GM12891 (cell line): ENCODE measurements around the gene NAIF1.

Experiments
- DNase-seq: peaks from one replicate; pipeline ENCODE4 v3.0.0; 2011; ENCODE audit warnings: low spot score; ENCODE audit not compliant: insufficient read length
- FAIRE-seq: peaks from 2 replicates; lab custom pipeline; 2011; peaks lifted over from hg19 to GRCh38; lab: Jason Lieb, UNC
- PAX5 ChIP-seq: IDR thresholded peaks from 2 replicates; pipeline ENCODE4 v1.6.1; 2011; ENCODE audit warnings: low read length, moderate library complexity, mild to moderate bottlenecking; ENCODE audit not compliant: insufficient read depth, severe bottlenecking
- POLR2A ChIP-seq: IDR thresholded peaks from 2 replicates; pipeline ENCODE4 v1.6.1; 2011; ENCODE audit warnings: low read depth, low read length, control low read depth
- POLR2AphosphoS5 ChIP-seq: IDR thresholded peaks from 2 replicates; pipeline ENCODE4 v1.6.1; 2011; ENCODE audit warnings: low read depth, low read length, control low read depth
- POU2F2 ChIP-seq: IDR thresholded peaks from 2 replicates; pipeline ENCODE4 v1.6.1; 2011; ENCODE audit warnings: low read depth, mild to moderate bottlenecking, control low read depth, low read length, moderate library complexity
- SPI1 ChIP-seq: IDR thresholded peaks from 2 replicates; pipeline ENCODE4 v1.6.1; 2011; ENCODE audit warnings: low read depth, low read length, control low read depth
- TAF1 ChIP-seq: IDR thresholded peaks from 2 replicates; pipeline ENCODE4 v1.6.1; 2011; ENCODE audit warnings: low read depth, low read length, control low read depth

NAIF1 gene

GRCh38 chr9:128108269-128109049 is 41.3 kb upstream of the NAIF1 start:
- FAIRE-seq (no peak), DNase-seq (no peak)
- TF ChIP-seq POLR2A (no peak), POLR2AphosphoS5 (no peak), POU2F2 (no peak), TAF1 (no peak), PAX5 (no peak), SPI1 (no peak)

- FAIRE-seq (no peak), DNase-seq (no peak)
- no peak; the same call in 1 of the 2 replicates for TF ChIP-seq POLR2A
- TF ChIP-seq POLR2AphosphoS5, result no peak
- no peak for TF ChIP-seq TAF1
- TF ChIP-seq SPI1, result no peak
- TF ChIP-seq PAX5, result no peak
- no peak for TF ChIP-seq POU2F2
These were observed 40.5 kb upstream of the NAIF1 start for GRCh38 chr9:128107468-128108268.

- TF ChIP-seq POLR2A (no peak), POU2F2 (no peak), PAX5 (no peak), TAF1 (no peak), SPI1 (no peak), POLR2AphosphoS5 (no peak)
- DNase-seq (no peak), FAIRE-seq (no peak)
These were observed 39.9 kb upstream of the NAIF1 start for GRCh38 chr9:128106940-128107467.

- DNase-seq (no peak), FAIRE-seq (no peak)
- TF ChIP-seq TAF1, result no peak
- no peak for TF ChIP-seq SPI1
- no peak for TF ChIP-seq POU2F2
- no peak for TF ChIP-seq POLR2AphosphoS5
- TF ChIP-seq POLR2A, result no peak
- no peak for TF ChIP-seq PAX5
These were observed 39.2 kb upstream of the NAIF1 start for GRCh38 chr9:128106181-128106939.

- TF ChIP-seq SPI1 (no peak), TAF1 (no peak), POU2F2 (no peak), POLR2AphosphoS5 (no peak), PAX5 (no peak), POLR2A (no peak)
- no peak for DNase-seq
- no peak for FAIRE-seq
These were observed 38.5 kb upstream of the NAIF1 start for GRCh38 chr9:128105538-128106175.

GRCh38 chr9:128104171-128104618 is 37.1 kb upstream of the NAIF1 start:
- FAIRE-seq, result no peak
- DNase-seq, result no peak
- TF ChIP-seq PAX5, result no peak

GRCh38 chr9:128103589-128103962 is 36.5 kb upstream of the NAIF1 start:
- DNase-seq, result no peak
- FAIRE-seq, result no peak
- TF ChIP-seq POLR2AphosphoS5, result no peak
- no peak for TF ChIP-seq PAX5
- no peak for TF ChIP-seq POLR2A
- no peak for TF ChIP-seq TAF1
- TF ChIP-seq SPI1, result no peak
- no peak for TF ChIP-seq POU2F2

- FAIRE-seq (no peak), DNase-seq (no peak)
- TF ChIP-seq POLR2AphosphoS5 (no peak), PAX5 (no peak), TAF1 (no peak), POLR2A (no peak), SPI1 (no peak), POU2F2 (no peak)
These were observed 35.9 kb upstream of the NAIF1 start for GRCh38 chr9:128102861-128103588.
